Keratinocyte (primary cell): Measurements from ENCODE around the gene UNG. TPM values are rescaled to one million over a fixed set of nuclear protein-coding genes. Genes with fewer than 3 reads are reported as not detected.

ENCODE experiments used
- DNase-seq: peaks from one replicate; pipeline ENCODE4 v3.0.0-alpha.2; 2011; ENCODE audit warnings: low read depth, missing footprints, low spot score
- FAIRE-seq: peaks from 2 replicates; lab custom pipeline; 2011; peaks lifted over from hg19 to GRCh38; lab: Jason Lieb, UNC
- H2AFZ ChIP-seq: 2 replicates; pipeline ENCODE4 v1.6.0; 2012; ENCODE audit warnings: low read length, control low read depth, inconsistent platforms; ENCODE audit not compliant: control insufficient read depth
- H3K27ac ChIP-seq: 2 replicates; pipeline ENCODE4 v1.5.1; 2011; ENCODE audit warnings: low read length; ENCODE audit not compliant: control insufficient read depth, insufficient read depth
- H3K27me3 ChIP-seq: 3 replicates; pipeline ENCODE4 v1.6.0; 2011; ENCODE audit warnings: low read length; ENCODE audit not compliant: control insufficient read depth, insufficient read depth; ENCODE audit errors: extremely low read depth
- H3K36me3 ChIP-seq, 2 experiments: 2 replicates in 1 of 2; 3 replicates in 1 of 2; pipeline ENCODE4 v1.5.1; 2011; ENCODE audit warnings: low read length in 2 of 2, mild to moderate bottlenecking in 1 of 2; ENCODE audit not compliant: control insufficient read depth in 2 of 2, insufficient read depth in 2 of 2; ENCODE audit errors: extremely low read depth in 1 of 2
- H3K4me1 ChIP-seq: 3 replicates; pipeline ENCODE4 v1.5.1; 2011; ENCODE audit warnings: low read length; ENCODE audit not compliant: control insufficient read depth, insufficient read depth; ENCODE audit errors: extremely low read depth
- H3K4me2 ChIP-seq: 3 replicates; pipeline ENCODE4 v1.6.0; 2011; ENCODE audit warnings: low read depth, low read length; ENCODE audit not compliant: control insufficient read depth, insufficient read depth; ENCODE audit errors: extremely low read depth
- H3K4me3 ChIP-seq, 3 experiments: fragments of 200-600 bp in 1 of 3; sonication (generic) in 1 of 3; 2 replicates in 2 of 3; 3 replicates in 1 of 3; pipeline ENCODE4 v1.5.1; 2011 to 2016; ENCODE audit warnings: low read length in 3 of 3, mild to moderate bottlenecking in 3 of 3, control low read depth in 2 of 3, inconsistent platforms in 1 of 3, low read depth in 1 of 3, mixed read lengths in 1 of 3, mixed run types in 1 of 3, moderate library complexity in 1 of 3; ENCODE audit not compliant: control insufficient read depth in 2 of 3, insufficient read depth in 2 of 3; ENCODE audit errors: extremely low read depth in 1 of 3
- H3K79me2 ChIP-seq: 2 replicates; pipeline ENCODE4 v1.6.0; 2012; ENCODE audit warnings: low read length; ENCODE audit not compliant: control insufficient read depth, insufficient read depth
- H3K9ac ChIP-seq: 3 replicates; pipeline ENCODE4 v1.6.0; 2011; ENCODE audit warnings: low read length; ENCODE audit not compliant: control insufficient read depth, insufficient read depth; ENCODE audit errors: extremely low read depth
- H3K9me1 ChIP-seq: 3 replicates; pipeline ENCODE4 v1.6.0; 2011; ENCODE audit warnings: low read length; ENCODE audit not compliant: control insufficient read depth, insufficient read depth; ENCODE audit errors: extremely low read depth
- H3K9me3 ChIP-seq: 2 replicates; pipeline ENCODE4 v1.5.1; 2012; ENCODE audit warnings: low read depth, low read length; ENCODE audit not compliant: control insufficient read depth
- H4K20me1 ChIP-seq: 3 replicates; pipeline ENCODE4 v1.6.0; 2011; ENCODE audit warnings: low read length; ENCODE audit not compliant: control insufficient read depth, insufficient read depth; ENCODE audit errors: extremely low read depth
- EZH2 ChIP-seq: IDR thresholded peaks from one replicate; pipeline ENCODE4 v1.6.1; 2012; ENCODE audit warnings: inconsistent platforms, mild to moderate bottlenecking, low read length, moderate library complexity
- dilution Hi-C: fragments of 300-500 bp; cut with MboI; formaldehyde crosslinking; loops from one replicate; pipeline ENCODE4 v1.7.0; 2020; ENCODE audit warnings: low sequenced_read_pairs; ENCODE audit not compliant: extremely low pct_ligation_motif_present
- polyA plus RNA-seq, 5 experiments: library from polyadenylated mRNA; depleted of rRNA in 3 of 5; stranded (reverse) in 3 of 5; stranded (forward) in 1 of 5; unstranded in 1 of 5; fragments of >200 nt; gene quantifications; 1 replicate in 1 of 5; 2 replicates in 3 of 5; 3 replicates in 1 of 5; pipeline versions ENCODE4 v1.2.1 to v1.2.3, GENCODE V29; 2011 to 2012; ENCODE audit warnings: missing spikeins in 2 of 5, low read depth in 1 of 5, low replicate concordance in 1 of 5
- TF ChIP-seq, protein P1 (sequence below), 3 experiments: IDR thresholded peaks in 1 of 3; conservative IDR thresholded peaks in 1 of 3; optimal IDR thresholded peaks in 1 of 3; 2 replicates in 2 of 3; 3 replicates in 1 of 3; pipeline versions ENCODE3 to v1.5.1; 2011; ENCODE audit warnings: low read length in 3 of 3, mild to moderate bottlenecking in 3 of 3, moderate library complexity in 2 of 3, control low read depth in 1 of 3, inconsistent platforms in 1 of 3; ENCODE audit not compliant: insufficient read depth in 2 of 3; ENCODE audit errors: extremely low read depth in 1 of 3

The UNG gene
- polyA plus RNA-seq, 1 donor (not counting 4 experiments of a cell fraction or from before 2014, with no cell fraction given) = 26.3 TPM

DNA sequence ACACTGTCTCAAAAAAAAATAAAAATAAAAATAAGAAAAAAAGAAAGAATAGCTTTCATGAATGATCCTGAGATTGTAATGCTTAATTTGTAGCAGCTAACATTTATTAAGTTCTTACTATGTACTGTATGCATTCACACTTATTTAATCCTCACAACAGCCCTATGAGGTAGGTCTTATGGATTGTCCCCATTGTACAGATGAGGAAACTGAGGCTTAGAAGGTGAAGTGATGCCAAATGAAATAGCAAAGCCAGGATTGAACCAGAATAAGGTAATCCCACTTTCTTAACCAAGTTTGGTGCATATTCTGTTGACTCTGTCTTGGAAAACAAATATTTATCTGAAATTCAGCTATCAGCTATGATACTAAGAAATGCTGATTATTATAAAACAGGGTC is 42.9 kb upstream of the UNG start:
- H3K79me2 ChIP-seq = peaks cover 2% of the 10 kb centered on the region
- dilution Hi-C loops = no loop called here
- FAIRE-seq = no peak
- H3K36me3 ChIP-seq = peaks cover 0 to 3% of the 10 kb centered on the region in 2 experiments
- peaks cover 9% of the 10 kb centered on the region for H3K4me1 ChIP-seq
- H3K4me3 ChIP-seq = no peak overlapping the region
- H3K27me3 ChIP-seq = no peaks in the 10 kb centered on the region
- no peaks in the 10 kb centered on the region for H3K9me3 ChIP-seq
- no peak overlapping the region for H2AFZ ChIP-seq
- H3K27ac ChIP-seq = no peak overlapping the region
- H3K9ac ChIP-seq = no peak overlapping the region
- TF ChIP-seq, protein P1, sequence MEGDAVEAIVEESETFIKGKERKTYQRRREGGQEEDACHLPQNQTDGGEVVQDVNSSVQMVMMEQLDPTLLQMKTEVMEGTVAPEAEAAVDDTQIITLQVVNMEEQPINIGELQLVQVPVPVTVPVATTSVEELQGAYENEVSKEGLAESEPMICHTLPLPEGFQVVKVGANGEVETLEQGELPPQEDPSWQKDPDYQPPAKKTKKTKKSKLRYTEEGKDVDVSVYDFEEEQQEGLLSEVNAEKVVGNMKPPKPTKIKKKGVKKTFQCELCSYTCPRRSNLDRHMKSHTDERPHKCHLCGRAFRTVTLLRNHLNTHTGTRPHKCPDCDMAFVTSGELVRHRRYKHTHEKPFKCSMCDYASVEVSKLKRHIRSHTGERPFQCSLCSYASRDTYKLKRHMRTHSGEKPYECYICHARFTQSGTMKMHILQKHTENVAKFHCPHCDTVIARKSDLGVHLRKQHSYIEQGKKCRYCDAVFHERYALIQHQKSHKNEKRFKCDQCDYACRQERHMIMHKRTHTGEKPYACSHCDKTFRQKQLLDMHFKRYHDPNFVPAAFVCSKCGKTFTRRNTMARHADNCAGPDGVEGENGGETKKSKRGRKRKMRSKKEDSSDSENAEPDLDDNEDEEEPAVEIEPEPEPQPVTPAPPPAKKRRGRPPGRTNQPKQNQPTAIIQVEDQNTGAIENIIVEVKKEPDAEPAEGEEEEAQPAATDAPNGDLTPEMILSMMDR (optimal IDR thresholded peaks at IDR 0.05 in 1 of 3, IDR thresholded peaks at IDR 0.05 in 1 of 3, conservative IDR thresholded peaks at IDR 0.05 in 1 of 3; ENCODE audit: extremely low read depth in 1 of 3, insufficient read depth in 2 of 3, low read length in 3 of 3) = no peak
- TF ChIP-seq EZH2 = no peak
- no peaks in the 10 kb centered on the region for H3K9me1 ChIP-seq
- no peak overlapping the region for H3K4me2 ChIP-seq
- DNase-seq = no peak
- H4K20me1 ChIP-seq = no peaks in the 10 kb centered on the region

DNA sequence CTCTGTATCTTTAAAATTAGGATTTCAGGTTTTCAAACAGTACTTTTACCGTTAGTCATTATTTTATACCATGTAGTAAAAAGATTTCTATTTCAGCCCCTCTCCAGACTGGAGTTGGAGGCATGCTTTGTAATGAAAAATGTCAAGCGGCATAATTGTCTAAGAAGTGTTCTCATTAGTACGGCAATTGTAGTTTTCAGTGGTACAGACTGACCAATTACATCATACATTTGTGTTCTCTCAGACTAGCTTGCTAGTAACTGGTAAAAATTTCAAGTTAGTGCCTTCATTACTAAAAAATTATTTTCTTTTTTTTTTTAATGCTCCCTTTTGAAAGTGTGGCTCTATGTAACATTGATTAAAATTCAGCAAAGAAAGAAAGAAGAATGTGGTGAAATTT is 40.5 kb upstream of the UNG start:
- no peak for TF ChIP-seq EZH2
- TF ChIP-seq, protein P1 (optimal IDR thresholded peaks at IDR 0.05 in 1 of 3, IDR thresholded peaks at IDR 0.05 in 1 of 3, conservative IDR thresholded peaks at IDR 0.05 in 1 of 3; ENCODE audit: extremely low read depth in 1 of 3, insufficient read depth in 2 of 3, low read length in 3 of 3) = no peak
- DNase-seq (no peak), FAIRE-seq (no peak)
- Histone ChIP-seq H3K9me3 (no peaks in the 10 kb centered on the region), H3K27ac (no peak overlapping the region), H3K9ac (no peak overlapping the region), H3K36me3 (peaks cover 0 to 3% of the 10 kb centered on the region in 2 experiments), H3K4me3 (no peak overlapping the region), H3K4me2 (no peak overlapping the region), H2AFZ (no peak overlapping the region), H3K79me2 (peaks cover 2% of the 10 kb centered on the region), H4K20me1 (no peaks in the 10 kb centered on the region), H3K27me3 (no peaks in the 10 kb centered on the region), H3K4me1 (peaks cover 9% of the 10 kb centered on the region), H3K9me1 (no peaks in the 10 kb centered on the region)
- dilution Hi-C loops = no loop called here
